HG02642 (cell line): ENCODE measurements around the gene PPP1R15B.

ENCODE experiments used
- ATAC-seq: cut with Tn5 transposase; IDR thresholded peaks from one replicate; pipeline ENCODE4 v1.9.1; 2021; ENCODE audit warnings: mild to moderate bottlenecking; ENCODE audit not compliant: unreplicated experiment, poor library complexity

Gene PPP1R15B

DNA sequence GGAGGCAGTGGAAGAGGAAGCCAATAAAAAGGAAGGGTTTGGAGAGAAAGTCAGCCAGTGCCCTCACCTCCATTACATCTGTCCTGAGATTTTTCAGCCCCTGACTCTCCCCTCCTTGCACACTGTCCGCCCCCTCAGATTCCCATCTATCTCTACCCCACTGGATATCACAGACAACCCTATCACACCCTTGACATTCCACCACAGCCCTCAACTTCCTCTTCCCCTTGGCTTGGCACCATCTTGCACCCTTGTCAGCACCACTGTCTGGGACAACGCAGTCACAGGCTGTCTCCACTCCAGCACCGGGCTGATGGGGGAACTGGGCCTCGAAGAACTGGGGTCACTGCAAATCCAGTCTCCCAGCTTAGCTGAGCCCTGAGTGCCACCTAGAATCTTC is 37.7 kb downstream of the PPP1R15B start:
- no peak for ATAC-seq

- no peak for ATAC-seq
Observed at GRCh38 chr1:204370176-204370575, 41.4 kb downstream of the PPP1R15B start.

DNA sequence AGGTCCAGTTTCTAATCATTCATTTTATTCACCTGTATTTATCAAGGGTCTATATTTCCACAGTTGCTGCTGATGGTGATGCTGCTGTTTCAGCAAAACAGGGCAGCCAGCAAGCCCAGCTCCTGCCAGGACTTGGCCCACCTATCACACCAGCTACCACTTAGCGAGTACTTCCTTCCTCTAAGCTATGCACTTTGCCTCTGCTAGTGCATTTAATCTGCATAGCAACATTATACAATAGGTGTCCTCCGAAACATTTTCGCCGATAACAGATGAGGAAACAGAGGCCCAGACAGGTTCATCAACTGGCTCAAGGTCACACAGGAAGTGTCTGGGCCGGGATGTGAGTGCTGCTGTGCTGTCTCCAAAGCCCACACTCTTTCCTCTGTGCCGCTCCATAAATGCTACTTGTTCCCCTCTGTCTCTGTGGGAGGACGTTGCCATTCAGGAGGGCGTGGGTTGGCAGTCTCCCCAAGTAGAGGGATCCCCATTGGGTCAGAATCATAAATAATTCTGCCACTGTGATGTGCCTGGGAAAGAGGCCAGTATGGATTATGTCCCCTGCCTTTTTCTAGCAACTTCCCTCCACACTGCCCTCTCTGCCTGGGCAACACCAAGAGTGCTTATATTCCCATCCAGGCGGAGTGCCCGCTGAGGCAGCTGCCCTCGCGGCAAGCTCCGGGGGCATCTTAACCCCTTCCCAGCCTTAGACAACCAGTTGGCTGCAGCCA is 42.5 kb downstream of the PPP1R15B start:
- ATAC-seq = no peak

GRCh38 chr1:204367956-204368355 is 43.7 kb downstream of the PPP1R15B start:
- no peak for ATAC-seq

DNA sequence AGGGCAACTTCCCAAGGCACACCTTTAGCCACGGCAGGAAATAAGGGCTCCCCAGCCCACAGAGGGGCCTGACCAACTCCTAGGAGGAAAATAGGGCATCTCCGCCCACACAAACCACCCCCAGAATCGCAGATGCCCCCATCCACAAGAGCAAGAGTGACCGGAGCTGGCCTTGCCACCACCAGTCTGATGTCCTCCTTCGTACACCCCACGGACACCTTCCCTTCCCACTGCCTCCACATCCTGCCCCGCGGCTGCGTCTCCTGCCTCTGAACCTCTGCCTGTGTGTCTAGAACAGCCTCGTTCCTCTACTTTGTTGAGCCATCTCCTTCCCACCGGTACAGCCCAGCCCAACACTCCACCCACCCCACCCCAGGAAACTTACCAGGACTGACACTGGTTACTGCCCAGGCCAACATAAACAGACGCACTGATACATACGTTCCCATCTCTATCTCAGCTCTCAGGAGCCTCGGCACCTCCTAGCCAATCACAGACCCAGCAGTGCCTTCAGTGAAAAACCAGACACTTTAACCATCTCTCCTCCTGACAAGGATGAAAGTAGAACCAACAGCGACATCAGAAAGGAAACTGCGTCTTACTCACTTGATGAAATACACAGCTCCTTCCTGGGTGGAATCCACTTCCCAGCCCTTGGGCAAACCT is 44.3 kb downstream of the PPP1R15B start:
- ATAC-seq = no peak

- no peak for ATAC-seq
Observed at GRCh38 chr1:204366759-204367158, 44.9 kb downstream of the PPP1R15B start.

GRCh38 chr1:204363335-204364114 is 48.1 kb downstream of the PPP1R15B start:
- ATAC-seq = peak; percentile 68

DNA sequence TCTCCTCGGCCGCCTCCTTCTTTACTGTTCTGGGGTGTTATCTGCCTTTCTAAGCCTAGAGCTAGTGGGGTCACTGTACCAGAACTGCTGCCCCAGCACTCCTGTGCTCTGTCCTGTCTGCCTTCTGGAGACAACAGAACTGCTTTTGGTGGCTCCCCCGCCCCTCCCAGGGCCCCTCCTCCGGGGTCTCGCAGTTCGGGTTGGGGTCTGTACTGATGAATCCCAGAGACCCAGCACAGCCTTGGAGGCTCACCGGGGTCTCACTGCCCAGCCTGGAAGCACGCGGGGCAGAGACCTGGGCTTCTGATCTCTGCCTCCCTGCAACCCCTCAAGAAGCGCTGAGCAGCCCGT is 48.7 kb downstream of the PPP1R15B start:
- no peak for ATAC-seq

DNA sequence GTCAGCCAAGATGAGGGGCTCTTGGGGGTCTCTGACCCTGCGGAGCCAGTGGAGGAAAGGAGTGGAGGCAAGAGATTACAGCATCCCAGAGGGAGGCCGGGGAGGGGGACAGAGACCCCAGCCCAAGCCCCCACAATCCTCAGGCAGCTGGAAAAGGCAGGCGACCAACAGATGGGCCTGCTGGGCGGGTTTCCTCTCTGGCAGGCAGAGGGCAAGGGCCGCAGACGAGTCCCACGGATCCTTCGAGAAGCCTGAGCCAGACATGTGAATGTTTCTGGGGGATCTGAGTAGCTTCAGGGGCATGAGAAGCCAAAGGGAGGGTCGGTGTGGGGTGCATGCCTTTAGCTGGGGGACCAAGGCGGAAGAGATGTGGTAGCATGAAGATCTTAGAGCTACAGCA is 49.8 kb downstream of the PPP1R15B start:
- ATAC-seq = no peak

DNA sequence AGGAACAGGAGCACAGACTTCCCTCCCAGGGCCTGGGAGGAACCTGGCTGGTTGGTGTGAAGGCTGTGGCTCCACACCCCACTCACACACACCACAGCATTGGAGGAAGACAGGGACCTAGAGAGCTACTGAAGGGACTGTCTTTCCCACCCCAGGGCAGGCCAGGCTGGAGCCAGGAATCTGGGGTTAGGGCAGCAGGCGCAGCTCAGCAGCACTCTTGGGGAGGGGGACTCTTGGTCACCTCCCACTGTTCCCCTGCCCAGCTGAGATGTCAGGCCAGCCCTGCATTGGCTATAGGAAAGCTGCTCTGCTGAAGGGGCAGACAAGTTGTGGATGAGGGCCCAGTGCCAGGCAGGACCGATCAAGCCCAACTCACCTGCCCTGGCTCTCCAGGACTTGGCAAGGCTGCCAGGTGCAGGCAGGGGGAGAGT is 50.3 kb downstream of the PPP1R15B start:
- no peak for ATAC-seq

- ATAC-seq = no peak
Observed at GRCh38 chr1:204360314-204360713, 51.3 kb downstream of the PPP1R15B start.

DNA sequence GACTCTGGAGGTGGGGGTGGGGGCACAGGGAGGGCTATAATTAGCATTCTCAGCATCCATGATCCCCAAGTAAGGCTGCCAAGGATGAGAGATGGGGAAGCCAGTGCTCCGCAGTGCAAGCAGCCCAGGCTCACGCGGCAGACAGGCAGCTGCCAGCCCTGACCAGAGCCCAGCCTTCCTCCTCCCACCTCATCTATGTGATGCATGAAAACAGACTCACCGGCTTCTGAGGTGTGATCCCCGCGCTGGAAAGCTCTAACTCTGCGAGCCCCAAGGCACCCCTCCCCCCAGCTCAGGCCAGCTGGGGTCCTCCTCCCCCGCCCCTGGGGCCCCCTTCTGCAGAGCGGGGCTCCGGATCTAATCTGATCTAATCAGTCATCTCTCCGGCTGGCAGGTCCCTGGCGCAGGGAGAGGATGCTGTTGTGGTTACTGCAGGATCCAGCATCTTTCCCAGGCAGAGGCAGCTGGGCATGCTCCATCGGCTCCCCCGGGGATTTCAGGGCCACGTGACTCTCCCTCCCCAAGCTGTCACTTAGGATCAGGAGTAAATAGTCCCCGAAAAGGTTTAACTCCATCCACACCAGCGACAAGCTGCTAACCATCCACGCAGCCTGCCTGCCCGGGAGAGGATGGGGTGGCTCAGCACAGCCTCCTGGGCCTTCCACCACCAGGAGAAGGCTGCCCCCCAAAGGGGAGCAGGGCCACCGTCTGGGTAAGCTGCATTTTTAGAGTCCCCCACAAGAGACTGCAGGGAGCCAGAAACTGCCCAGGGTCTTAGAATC is 52.0 kb downstream of the PPP1R15B start, which contains the start of gene PLEKHA6:
PLEKHA6 (minus strand) TSS at position 456 of the 782 bp plus-strand sequence. CDS start 86,202 bp downstream, outside the sequence.
- ATAC-seq = no peak

DNA sequence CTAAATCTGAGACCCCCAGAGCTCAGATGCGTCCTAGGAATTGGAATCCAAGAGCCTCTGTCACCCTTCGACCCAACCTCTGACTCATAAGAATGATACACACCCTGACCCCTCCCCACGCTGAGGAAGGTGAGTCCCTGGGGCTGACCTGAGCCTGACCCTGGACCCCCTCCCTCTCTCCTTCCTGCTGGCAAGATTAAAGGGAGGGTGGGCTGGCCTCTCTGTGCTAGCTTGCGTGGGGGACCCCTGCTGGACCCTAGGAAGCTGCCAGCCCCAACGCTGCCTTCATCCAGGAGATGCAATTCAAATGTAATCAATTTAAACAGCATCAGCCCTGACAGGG is 52.5 kb downstream of the PPP1R15B start:
- ATAC-seq = no peak

GRCh38 chr1:204358605-204359004 is 53.0 kb downstream of the PPP1R15B start:
- no peak for ATAC-seq

DNA sequence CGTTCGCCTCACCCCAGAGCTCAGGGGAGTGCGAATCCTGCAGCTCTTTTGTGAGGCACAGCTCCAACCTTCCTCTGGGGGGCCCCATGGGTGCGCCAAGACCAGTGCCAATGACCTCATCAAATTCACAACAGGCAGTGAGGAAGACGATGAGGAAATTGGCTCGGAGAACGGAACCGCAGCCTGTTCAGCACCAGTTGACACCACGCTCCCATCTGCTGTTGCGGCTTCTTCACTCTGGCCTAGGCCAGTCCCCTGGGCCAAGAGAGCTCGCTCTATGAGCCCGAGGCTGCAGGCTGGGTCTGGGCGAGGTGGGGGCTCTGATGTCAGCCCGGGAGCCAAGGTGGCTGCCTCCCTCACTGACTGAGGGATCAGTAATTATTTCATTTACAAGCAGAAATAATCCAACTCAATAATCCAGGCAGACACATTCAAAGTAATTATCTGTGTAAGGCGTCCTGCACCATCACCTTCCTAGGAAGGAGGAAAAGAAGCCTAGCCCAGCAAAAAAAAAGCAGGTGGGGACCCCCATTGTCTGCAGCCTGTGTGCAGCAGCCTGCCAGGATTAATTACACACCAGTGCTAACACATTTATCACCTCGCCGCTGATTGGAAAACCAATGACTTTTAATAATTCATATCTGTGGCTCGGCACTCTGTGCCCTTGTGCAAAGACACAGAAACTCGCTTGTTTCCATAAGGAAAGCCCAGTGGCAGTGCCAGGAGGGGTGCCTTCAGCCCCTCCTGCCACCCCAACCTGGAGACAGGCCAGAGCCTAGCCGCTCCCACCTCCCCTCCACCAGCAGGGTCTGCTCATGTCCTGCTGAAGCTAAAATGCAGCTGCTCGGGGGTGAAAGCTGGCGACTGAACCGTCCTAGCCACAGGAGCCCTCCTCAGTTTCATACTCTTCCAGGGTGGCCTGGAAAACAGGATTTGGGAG is 53.8 kb downstream of the PPP1R15B start:
- no peak for ATAC-seq

DNA sequence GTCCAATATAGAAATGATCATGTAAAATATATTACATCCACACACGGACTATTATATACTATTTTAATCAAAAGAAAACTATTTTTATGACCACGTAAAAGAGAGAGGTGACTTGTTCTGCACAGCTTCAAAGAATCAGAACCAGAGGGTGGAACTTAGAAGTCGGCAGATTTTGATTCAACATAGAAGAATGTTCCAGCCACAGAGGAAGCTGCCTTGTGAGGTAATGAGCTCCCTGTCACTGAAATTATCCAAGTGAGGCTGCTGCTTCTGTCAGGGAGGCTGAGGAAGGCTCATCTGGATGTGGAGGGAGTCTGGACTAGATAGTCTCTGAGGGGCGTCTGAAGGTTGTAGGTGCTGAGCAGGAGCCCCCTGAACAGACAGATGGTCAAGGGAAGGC is 54.6 kb downstream of the PPP1R15B start:
- ATAC-seq = no peak

- ATAC-seq = no peak
Observed at GRCh38 chr1:204355913-204356312, 55.7 kb downstream of the PPP1R15B start.

- no peak for ATAC-seq
Observed at GRCh38 chr1:204354579-204354978, 57.0 kb downstream of the PPP1R15B start.
